Endothelial cell of umbilical vein (primary cell): Measurements from ENCODE around the gene METTL18. TPM values are rescaled to one million over a fixed set of nuclear protein-coding genes. Genes with fewer than 3 reads are reported as not detected.

Source experiments
- BruUV-seq: library from RNA; stranded (reverse); fragments of 400-500 nt; replicated peaks from 2 replicates; lab custom pipeline; 2021; lab: Mats Ljungman, UMichigan
- CTCF ChIA-PET: fragments of 300-600, 350-600 bp; sonication (Branson Sonifier 250); formaldehyde crosslinking; loops from one replicate; lab custom pipeline; 2021; ENCODE audit warnings: antibody characterized with exemption, inconsistent platforms; lab: Charles Lee
- POLR2A ChIA-PET: fragments of 300-600, 350-600 bp; sonication (Branson Sonifier 250); formaldehyde crosslinking; loops from one replicate; lab custom pipeline; 2021; ENCODE audit warnings: antibody characterized with exemption, inconsistent platforms; lab: Charles Lee
- DNase-seq: peaks from one replicate; pipeline ENCODE4 v3.0.0-alpha.2; 2011; ENCODE audit warnings: low read depth, low spot score
- FAIRE-seq: peaks from 2 replicates; lab custom pipeline; 2011; peaks lifted over from hg19 to GRCh38; lab: Jason Lieb, UNC
- H2AFZ ChIP-seq: 2 replicates; pipeline ENCODE4 v1.6.0; 2012; ENCODE audit warnings: low read depth, low read length, control low read depth, inconsistent platforms
- H3K27ac ChIP-seq: 2 replicates; pipeline ENCODE4 v1.5.1; 2011; ENCODE audit warnings: low read depth, mild to moderate bottlenecking, control low read depth, low read length, moderate library complexity; ENCODE audit not compliant: insufficient read depth
- H3K27me3 ChIP-seq, 2 experiments: 2 replicates each; pipeline versions ENCODE4 v1.6.0 to v1.6.1; 2011; ENCODE audit warnings: low read length in 2 of 2, mixed read lengths in 1 of 2; ENCODE audit not compliant: control insufficient read depth in 2 of 2, insufficient read depth in 2 of 2
- H3K36me3 ChIP-seq, 2 experiments: 2 replicates in 1 of 2; 3 replicates in 1 of 2; pipeline ENCODE4 v1.5.1; 2011; ENCODE audit warnings: low read length in 2 of 2, mild to moderate bottlenecking in 1 of 2, moderate library complexity in 1 of 2; ENCODE audit not compliant: control insufficient read depth in 2 of 2, insufficient read depth in 2 of 2; ENCODE audit errors: extremely low read depth in 1 of 2
- H3K4me1 ChIP-seq: 3 replicates; pipeline ENCODE4 v1.5.1; 2011; ENCODE audit warnings: mild to moderate bottlenecking, low read length; ENCODE audit not compliant: control insufficient read depth, insufficient read depth; ENCODE audit errors: extremely low read depth
- H3K4me2 ChIP-seq: 2 replicates; pipeline ENCODE4 v1.6.1; 2011; ENCODE audit warnings: low read length, control low read depth, mixed read lengths; ENCODE audit not compliant: insufficient read depth
- H3K4me3 ChIP-seq, 3 experiments: fragments of 200-600 bp in 1 of 3; sonication (generic), shearing (Covaris generic) in 1 of 3; replicated peaks in 1 of 3; 2 replicates each; pipeline ENCODE4 v1.5.1; 2011 to 2016; ENCODE audit warnings: control low read depth in 3 of 3, low read length in 3 of 3, mild to moderate bottlenecking in 2 of 3, inconsistent platforms in 1 of 3, low read depth in 1 of 3, moderate library complexity in 1 of 3; ENCODE audit not compliant: insufficient read depth in 1 of 3
- H3K79me2 ChIP-seq: 2 replicates; pipeline ENCODE4 v1.6.0; 2012; ENCODE audit warnings: low read length, inconsistent platforms; ENCODE audit not compliant: control insufficient read depth, insufficient read depth
- H3K9ac ChIP-seq: replicated peaks from 2 replicates; pipeline ENCODE3; 2011; ENCODE audit warnings: low read length, control low read depth; ENCODE audit not compliant: insufficient read depth; ENCODE audit errors: extremely low read depth
- H3K9me1 ChIP-seq: replicated peaks from 3 replicates; pipeline ENCODE4 v1.6.0; 2011; ENCODE audit warnings: mild to moderate bottlenecking, low read length; ENCODE audit not compliant: control insufficient read depth, insufficient read depth; ENCODE audit errors: extremely low read depth
- H3K9me3 ChIP-seq: replicated peaks from 2 replicates; pipeline ENCODE4 v1.5.1; 2012; ENCODE audit warnings: low read length, inconsistent platforms; ENCODE audit not compliant: control insufficient read depth, insufficient read depth
- H4K20me1 ChIP-seq: replicated peaks from 2 replicates; pipeline ENCODE3; 2011; ENCODE audit warnings: mild to moderate bottlenecking, low read length; ENCODE audit not compliant: control insufficient read depth, insufficient read depth; ENCODE audit errors: extremely low read depth
- CTCF ChIP-seq, 2 donors: IDR thresholded peaks; 1 replicate in 1 of 2; 2 replicates in 1 of 2; pipeline ENCODE4 v1.5.1; 2011; ENCODE audit warnings: low read length in 2 of 2, mild to moderate bottlenecking in 2 of 2, moderate library complexity in 2 of 2, control low read depth in 1 of 2, inconsistent platforms in 1 of 2, low read depth in 1 of 2; ENCODE audit not compliant: insufficient read depth in 1 of 2; ENCODE audit errors: extremely low read depth in 1 of 2
- EZH2 ChIP-seq: IDR thresholded peaks from 2 replicates; pipeline ENCODE4 v1.6.1; 2012; ENCODE audit warnings: borderline replicate concordance, low read depth, mild to moderate bottlenecking, moderate library complexity, low read length, inconsistent platforms; ENCODE audit not compliant: severe bottlenecking
- FOS ChIP-seq: IDR thresholded peaks from 2 replicates; pipeline ENCODE4 v1.6.1; 2011; ENCODE audit warnings: mild to moderate bottlenecking, low read length, moderate library complexity, borderline replicate concordance; ENCODE audit not compliant: insufficient read depth
- GATA2 ChIP-seq: IDR thresholded peaks from 2 replicates; pipeline ENCODE4 v1.7.0; 2011; ENCODE audit warnings: low read depth, mild to moderate bottlenecking, moderate library complexity, mixed read lengths, low read length; ENCODE audit not compliant: insufficient read length, insufficient read depth
- JUN ChIP-seq: IDR thresholded peaks from 2 replicates; pipeline ENCODE4 v1.6.1; 2011; ENCODE audit warnings: borderline replicate concordance, low read depth; ENCODE audit not compliant: insufficient read length, insufficient read depth
- MAX ChIP-seq: IDR thresholded peaks from 2 replicates; pipeline ENCODE4 v1.6.1; 2011; ENCODE audit not compliant: insufficient read depth, insufficient read length
- MYC ChIP-seq: IDR thresholded peaks from one replicate; pipeline ENCODE4 v1.6.1; 2011; ENCODE audit warnings: mild to moderate bottlenecking, low read depth, low read length
- POLR2A ChIP-seq: IDR thresholded peaks from 2 replicates; pipeline ENCODE4 v1.6.1; 2012; ENCODE audit warnings: low read depth, mild to moderate bottlenecking, control low read depth, low read length
- POLR2AphosphoS5 ChIP-seq: IDR thresholded peaks from 2 replicates; pipeline ENCODE4 v1.6.1; 2012; ENCODE audit warnings: low read depth, mild to moderate bottlenecking, control low read depth, low read length, moderate library complexity; ENCODE audit not compliant: insufficient read depth
- dilution Hi-C: fragments of 300-500 bp; cut with MboI; formaldehyde crosslinking; loops from one replicate; pipeline ENCODE4 v1.15.0; 2019; ENCODE audit warnings: low sequenced_read_pairs; ENCODE audit not compliant: extremely low pct_ligation_motif_present
- intact Hi-C: fragments of 100-400 bp; cut with micrococcal nuclease; formaldehyde crosslinking; loops from one replicate; pipeline ENCODE4 v1.10.0; 2022
- polyA plus RNA-seq, 4 experiments: library from polyadenylated mRNA; depleted of rRNA in 3 of 4; stranded (reverse) in 3 of 4; unstranded in 1 of 4; fragments of >200 nt; gene quantifications; 2 replicates each; pipeline versions ENCODE4 v1.2.1 to v1.2.3, GENCODE V29; 2011 to 2012; ENCODE audit warnings: missing spikeins in 1 of 4
- total RNA-seq: library from RNA; stranded (reverse); gene quantifications from 2 replicates; pipeline ENCODE4 v1.2.3, GENCODE V29; 2021

The METTL18 gene
- total and polyA plus RNA-seq, 2 donors (not counting 3 experiments of a cell fraction or from before 2014, with no cell fraction given) = 1.1 to 6.6 TPM

- ChIA-PET CTCF (interaction anchor here (0.7 kb wide), 1 partner anchor 1219 kb away, joined by 3 read pairs; no protein-coding TSS in a partner anchor), POLR2A (no interaction called here)
- Histone ChIP-seq H3K79me2 (no peaks in the 10 kb centered on the region), H3K9me3 (no peaks in the 10 kb centered on the region), H3K27ac (no peak overlapping the region), H3K4me2 (no peak overlapping the region), H4K20me1 (no peaks in the 10 kb centered on the region), H3K9me1 (no peaks in the 10 kb centered on the region), H3K4me3 (no peak overlapping the region), H3K4me1 (no peaks in the 10 kb centered on the region), H3K36me3 (peaks cover 0 to 5% of the 10 kb centered on the region in 2 experiments), H3K27me3 (no peaks in the 10 kb centered on the region), H3K9ac (no peak overlapping the region), H2AFZ (no peak overlapping the region)
- no TSS peak for BruUV-seq
- dilution Hi-C loops = no loop called here
- FAIRE-seq = no peak
- TF ChIP-seq POLR2AphosphoS5 (no peak), MAX (no peak), JUN (no peak), MYC (no peak), FOS (no peak), CTCF (IDR thresholded peaks at IDR 0.05; ENCODE audit: extremely low read depth in 1 of 2, insufficient read depth in 1 of 2, low read depth in 1 of 2, low read length in 2 of 2) (no peak), GATA2 (no peak), POLR2A (no peak), EZH2 (no peak)
- DNase-seq = no peak
- intact Hi-C loops = no loop called here
Measured at GRCh38 chr1:169833179-169833901, 38.6 kb upstream of the METTL18 start.
